CD14-positive monocyte (primary cell): ENCODE measurements around the gene CPE. TPM values are rescaled to one million over a fixed set of nuclear protein-coding genes. Genes with fewer than 3 reads are reported as not detected.

ENCODE experiments used
- DNase-seq, 3 donors: peaks; one replicate each; pipeline ENCODE4 v3.0.0-alpha.2; 2011 to 2022
- H2AFZ ChIP-seq: 2 replicates; pipeline ENCODE4 v1.6.0; 2012; ENCODE audit warnings: mild to moderate bottlenecking, low read depth, low read length, inconsistent platforms; ENCODE audit not compliant: insufficient read depth, poor library complexity, severe bottlenecking
- H3K27ac ChIP-seq, 2 donors: 1 replicate in 1 of 2; 2 replicates in 1 of 2; pipeline ENCODE4 v1.5.1; 2012 to 2013; ENCODE audit warnings: low read length in 2 of 2, control low read depth in 1 of 2, inconsistent platforms in 1 of 2, low read depth in 1 of 2, mild to moderate bottlenecking in 1 of 2
- H3K27me3 ChIP-seq, 2 donors: one replicate each; pipeline versions ENCODE4 v1.6.0 to v1.6.1; 2011 to 2013; ENCODE audit warnings: low read length in 2 of 2; ENCODE audit not compliant: control insufficient read depth in 2 of 2, insufficient read depth in 2 of 2
- H3K36me3 ChIP-seq, 2 donors: replicated peaks in 1 of 2; 1 replicate in 1 of 2; 2 replicates in 1 of 2; pipeline versions ENCODE4 v1.5.1 to v1.6.1; 2012 to 2013; ENCODE audit warnings: low read length in 2 of 2, control low read depth in 1 of 2, inconsistent platforms in 1 of 2, mild to moderate bottlenecking in 1 of 2; ENCODE audit not compliant: insufficient read depth in 2 of 2, control insufficient read depth in 1 of 2
- H3K4me1 ChIP-seq, 2 donors: 1 replicate in 1 of 2; 2 replicates in 1 of 2; pipeline versions ENCODE4 v1.5.1 to v1.6.1; 2012 to 2013; ENCODE audit warnings: low read length in 2 of 2, control low read depth in 1 of 2, inconsistent platforms in 1 of 2, mild to moderate bottlenecking in 1 of 2, moderate library complexity in 1 of 2; ENCODE audit not compliant: insufficient read depth in 2 of 2, control insufficient read depth in 1 of 2
- H3K4me2 ChIP-seq: replicated peaks from 2 replicates; pipeline ENCODE3; 2012; ENCODE audit warnings: low read length, moderate library complexity, mild to moderate bottlenecking; ENCODE audit not compliant: poor library complexity, severe bottlenecking; ENCODE audit errors: extremely low read depth
- H3K4me3 ChIP-seq, 3 experiments: fragments of 200-600 bp in 1 of 3; sonication (generic) in 1 of 3; replicated peaks in 1 of 3; 1 replicate in 2 of 3; 2 replicates in 1 of 3; pipeline ENCODE4 v1.5.1; 2011 to 2013; ENCODE audit warnings: low read length in 3 of 3, mild to moderate bottlenecking in 3 of 3, control low read depth in 2 of 3, low read depth in 2 of 3, inconsistent platforms in 1 of 3, moderate library complexity in 1 of 3
- H3K79me2 ChIP-seq: 2 replicates; pipeline ENCODE4 v1.6.0; 2012; ENCODE audit warnings: mild to moderate bottlenecking, control low read depth, inconsistent platforms, low read length, moderate library complexity; ENCODE audit not compliant: insufficient read depth
- H3K9ac ChIP-seq: 2 replicates; pipeline ENCODE4 v1.6.0; 2017; ENCODE audit warnings: low read length, mild to moderate bottlenecking; ENCODE audit not compliant: insufficient read depth, poor library complexity, severe bottlenecking
- H3K9me3 ChIP-seq, 2 donors: replicated peaks in 1 of 2; 1 replicate in 1 of 2; 2 replicates in 1 of 2; pipeline versions ENCODE4 v1.5.1 to v1.6.1; 2012 to 2013; ENCODE audit warnings: low read length in 2 of 2, control low read depth in 1 of 2; ENCODE audit not compliant: control insufficient read depth in 1 of 2, insufficient read depth in 1 of 2
- H4K20me1 ChIP-seq: 2 replicates; pipeline ENCODE4 v1.6.0; 2012; ENCODE audit warnings: mild to moderate bottlenecking, low read length, control low read depth, moderate library complexity; ENCODE audit not compliant: insufficient read depth
- H3K27ac Mint-ChIP-seq, 7 donors: one replicate each; pipeline ENCODE4 v1.8.0; 2020; ENCODE audit warnings: mild to moderate bottlenecking in 7 of 7, mixed read lengths in 7 of 7, moderate library complexity in 6 of 7, inconsistent platforms in 2 of 7
- H3K27me3 Mint-ChIP-seq, 3 donors: one replicate each; pipeline ENCODE4 v1.8.0; 2021 to 2022; ENCODE audit warnings: low read depth in 3 of 3, mild to moderate bottlenecking in 3 of 3, mixed read lengths in 3 of 3, moderate library complexity in 3 of 3, inconsistent platforms in 1 of 3
- H3K36me3 Mint-ChIP-seq, 2 donors: one replicate each; pipeline ENCODE4 v1.8.0; 2020; ENCODE audit warnings: mixed read lengths in 2 of 2, inconsistent platforms in 1 of 2, mild to moderate bottlenecking in 1 of 2
- H3K4me1 Mint-ChIP-seq: one replicate; pipeline ENCODE4 v1.8.0; 2020; ENCODE audit warnings: mild to moderate bottlenecking, mixed read lengths
- H3K4me3 Mint-ChIP-seq, 2 donors: one replicate each; pipeline ENCODE4 v1.8.0; 2020; ENCODE audit warnings: mild to moderate bottlenecking in 2 of 2, mixed read lengths in 2 of 2, moderate library complexity in 1 of 2
- H3K9me3 Mint-ChIP-seq, 7 donors: one replicate each; pipeline ENCODE4 v1.8.0; 2020 to 2022; ENCODE audit warnings: mixed read lengths in 7 of 7, mild to moderate bottlenecking in 6 of 7, moderate library complexity in 6 of 7, inconsistent platforms in 2 of 7
- WGBS: methylation state at CpG from one replicate; pipeline ENCODE4 v1.1.5; 2013; ENCODE audit warnings: missing lambda C conversion rate; ENCODE audit not compliant: insufficient coverage; 5-methylcytosine and 5-hydroxymethylcytosine counted together
- intact Hi-C, 2 donors: fragments of 100-400 bp; cut with micrococcal nuclease; formaldehyde crosslinking; loops; one replicate each; pipeline versions ENCODE4 v1.15.0 to v1.15.1; 2023
- polyA plus RNA-seq, 3 donors: library from polyadenylated mRNA; depleted of rRNA in 1 of 3; unstranded in 2 of 3; stranded (reverse) in 1 of 3; fragments of 300-500 nt in 2 of 3; fragments of >200 nt in 1 of 3; fragmentation: Illumina TruSeq in 2 of 3; gene quantifications; 1 replicate in 2 of 3; 2 replicates in 1 of 3; pipeline ENCODE4 v1.2.3, GENCODE V29; 2012 to 2021
- TF ChIP-seq, protein P1 (sequence below): fragments of 200-600 bp; IDR thresholded peaks from one replicate; pipeline ENCODE4 v1.8.0; 2022; ENCODE audit warnings: antibody characterized with exemption, mild to moderate bottlenecking

The CPE gene
- polyA plus RNA-seq, 3 donors, result 0.09 to 0.13 TPM; not detected in 1

GRCh38 chr4:165368567-165368966 lies 10.2 kb upstream of the CPE start:
- no peak overlapping the region for H3K9ac ChIP-seq
- H3K36me3 ChIP-seq, result no peaks in the 10 kb centered on the region

DNA sequence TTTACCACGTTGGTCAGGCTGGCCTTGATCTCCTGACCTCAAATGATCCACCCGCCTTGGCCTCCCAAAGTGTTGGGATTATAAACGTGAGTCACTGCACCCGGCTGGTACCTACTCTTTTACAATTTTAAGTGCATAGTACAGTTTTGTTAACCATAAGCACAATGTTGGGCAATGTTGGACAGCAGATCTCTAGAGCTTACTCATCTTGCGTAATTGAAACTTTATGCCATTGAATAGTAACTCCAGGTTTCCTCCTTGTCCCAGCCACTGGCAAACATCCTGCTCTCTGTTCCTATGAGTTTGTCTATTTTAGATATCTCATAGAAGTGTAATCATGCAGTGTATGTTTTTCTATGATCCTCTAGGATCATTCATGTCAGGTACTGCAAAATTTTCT lies 9.3 kb upstream of the CPE start:
- H3K36me3 ChIP-seq, result no peaks in the 10 kb centered on the region
- TF ChIP-seq, protein P1, sequence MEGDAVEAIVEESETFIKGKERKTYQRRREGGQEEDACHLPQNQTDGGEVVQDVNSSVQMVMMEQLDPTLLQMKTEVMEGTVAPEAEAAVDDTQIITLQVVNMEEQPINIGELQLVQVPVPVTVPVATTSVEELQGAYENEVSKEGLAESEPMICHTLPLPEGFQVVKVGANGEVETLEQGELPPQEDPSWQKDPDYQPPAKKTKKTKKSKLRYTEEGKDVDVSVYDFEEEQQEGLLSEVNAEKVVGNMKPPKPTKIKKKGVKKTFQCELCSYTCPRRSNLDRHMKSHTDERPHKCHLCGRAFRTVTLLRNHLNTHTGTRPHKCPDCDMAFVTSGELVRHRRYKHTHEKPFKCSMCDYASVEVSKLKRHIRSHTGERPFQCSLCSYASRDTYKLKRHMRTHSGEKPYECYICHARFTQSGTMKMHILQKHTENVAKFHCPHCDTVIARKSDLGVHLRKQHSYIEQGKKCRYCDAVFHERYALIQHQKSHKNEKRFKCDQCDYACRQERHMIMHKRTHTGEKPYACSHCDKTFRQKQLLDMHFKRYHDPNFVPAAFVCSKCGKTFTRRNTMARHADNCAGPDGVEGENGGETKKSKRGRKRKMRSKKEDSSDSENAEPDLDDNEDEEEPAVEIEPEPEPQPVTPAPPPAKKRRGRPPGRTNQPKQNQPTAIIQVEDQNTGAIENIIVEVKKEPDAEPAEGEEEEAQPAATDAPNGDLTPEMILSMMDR, result no peak
- WGBS, result no CpG with 5 or more reads among the region's 5 CpGs
- no peak overlapping the region for H2AFZ ChIP-seq
- Mint-ChIP-seq H3K4me3 (no peak overlapping the region), H3K27ac (no peak overlapping the region), H3K27me3 (no peaks in the 10 kb centered on the region), H3K9me3 (peaks cover 0 to 4% (median under 1%) of the 10 kb centered on the region in 7 donors), H3K4me1 (peaks cover 4% of the 10 kb centered on the region), H3K36me3 (no peaks in the 10 kb centered on the region)
- H3K79me2 ChIP-seq, result no peaks in the 10 kb centered on the region
- no peaks in the 10 kb centered on the region for H3K4me1 ChIP-seq
- H3K27me3 ChIP-seq, result no peaks in the 10 kb centered on the region
- no peak overlapping the region for H3K4me2 ChIP-seq
- no peaks in the 10 kb centered on the region for H4K20me1 ChIP-seq
- no peak overlapping the region for H3K4me3 ChIP-seq
- intact Hi-C loops, result no loop called here
- H3K9ac ChIP-seq, result no peak overlapping the region
- no peak overlapping the region for H3K27ac ChIP-seq
- DNase-seq, result peak in 2 of 3 donors; percentile 14 to 26
- H3K9me3 ChIP-seq, result no peaks in the 10 kb centered on the region

More at GRCh38 chr4:165368567-165368966, 10.2 kb upstream of the CPE start:
- Mint-ChIP-seq H3K9me3 (peaks cover 0 to 2% (median 0%) of the 10 kb centered on the region in 7 donors), H3K4me1 (peaks cover 4% of the 10 kb centered on the region), H3K27ac (no peak overlapping the region), H3K27me3 (no peaks in the 10 kb centered on the region), H3K4me3 (no peak overlapping the region), H3K36me3 (no peaks in the 10 kb centered on the region)
- Histone ChIP-seq H3K4me1 (no peaks in the 10 kb centered on the region), H3K79me2 (no peaks in the 10 kb centered on the region), H4K20me1 (no peaks in the 10 kb centered on the region), H3K4me3 (no peak overlapping the region), H2AFZ (no peak overlapping the region), H3K4me2 (no peak overlapping the region), H3K27me3 (no peaks in the 10 kb centered on the region), H3K27ac (no peak overlapping the region), H3K9me3 (no peaks in the 10 kb centered on the region)
- intact Hi-C loops, result no loop called here
- no peak for DNase-seq
- TF ChIP-seq, protein P1, result no peak
- WGBS, result 100% methylated on average over 1 of the region's 1 CpG
